Measurements from ENCODE around the gene ATE1.

The ATE1 gene

DNA sequence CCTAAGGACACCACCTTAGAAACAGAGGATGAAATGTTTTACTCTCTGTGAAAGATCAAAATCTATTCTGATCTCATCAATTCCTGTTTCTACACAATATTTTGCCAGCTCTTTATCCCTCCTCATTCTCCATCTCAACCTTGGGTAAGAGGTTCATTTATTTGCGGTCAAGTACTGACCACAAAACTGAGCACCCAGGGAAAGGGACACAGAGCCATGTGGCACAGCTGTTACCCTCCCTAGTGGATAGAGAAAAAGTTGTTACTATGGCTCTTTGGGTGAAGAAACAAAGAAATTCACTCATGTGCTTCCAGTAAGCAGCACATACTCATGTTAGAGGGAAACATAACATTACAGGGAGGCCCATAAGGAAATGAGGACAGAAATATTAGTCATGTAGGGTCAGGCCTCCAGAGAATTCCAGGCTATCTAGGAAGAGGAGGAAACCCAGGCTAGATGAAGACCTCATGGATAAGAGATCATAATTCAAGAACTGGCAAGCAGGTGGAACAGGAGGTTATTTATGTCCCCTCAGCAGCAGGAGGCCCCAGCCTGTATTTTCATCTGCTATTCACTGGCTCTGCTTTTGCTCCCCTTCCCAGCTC is 114.5 kb downstream of the ATE1 start:
- TF ChIP-seq, protein P1, sequence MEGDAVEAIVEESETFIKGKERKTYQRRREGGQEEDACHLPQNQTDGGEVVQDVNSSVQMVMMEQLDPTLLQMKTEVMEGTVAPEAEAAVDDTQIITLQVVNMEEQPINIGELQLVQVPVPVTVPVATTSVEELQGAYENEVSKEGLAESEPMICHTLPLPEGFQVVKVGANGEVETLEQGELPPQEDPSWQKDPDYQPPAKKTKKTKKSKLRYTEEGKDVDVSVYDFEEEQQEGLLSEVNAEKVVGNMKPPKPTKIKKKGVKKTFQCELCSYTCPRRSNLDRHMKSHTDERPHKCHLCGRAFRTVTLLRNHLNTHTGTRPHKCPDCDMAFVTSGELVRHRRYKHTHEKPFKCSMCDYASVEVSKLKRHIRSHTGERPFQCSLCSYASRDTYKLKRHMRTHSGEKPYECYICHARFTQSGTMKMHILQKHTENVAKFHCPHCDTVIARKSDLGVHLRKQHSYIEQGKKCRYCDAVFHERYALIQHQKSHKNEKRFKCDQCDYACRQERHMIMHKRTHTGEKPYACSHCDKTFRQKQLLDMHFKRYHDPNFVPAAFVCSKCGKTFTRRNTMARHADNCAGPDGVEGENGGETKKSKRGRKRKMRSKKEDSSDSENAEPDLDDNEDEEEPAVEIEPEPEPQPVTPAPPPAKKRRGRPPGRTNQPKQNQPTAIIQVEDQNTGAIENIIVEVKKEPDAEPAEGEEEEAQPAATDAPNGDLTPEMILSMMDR (IDR thresholded peaks at IDR 0.05; ENCODE audit: low read depth, low read length, missing control alignments) = no peak
- no peak for DNase-seq (ENCODE audit: extremely low read depth, low read depth)
- no peak overlapping the region for H3K4me3 ChIP-seq (replicated peaks; ENCODE audit: low read depth, low read length)

DNA sequence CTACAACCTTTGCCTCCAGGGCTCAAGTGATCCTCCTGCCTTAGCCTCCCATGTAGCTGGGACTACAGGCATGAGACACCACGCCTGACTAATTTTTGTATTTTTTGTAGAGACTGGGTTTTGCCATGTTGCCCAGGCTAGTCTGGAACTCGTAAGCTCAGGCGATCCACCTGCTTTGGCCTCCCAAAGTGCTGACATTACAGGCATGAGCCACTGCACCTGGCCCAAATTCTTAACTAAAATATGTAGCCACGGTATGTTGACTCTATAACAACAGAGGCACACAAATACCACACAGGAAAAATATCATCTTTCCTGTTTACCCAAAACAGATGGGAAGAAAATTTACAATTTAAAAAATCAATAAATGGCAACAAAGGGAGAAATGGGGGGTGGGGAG is 115.8 kb downstream of the ATE1 start:
- H3K4me3 ChIP-seq (replicated peaks; ENCODE audit: low read depth, low read length) = no peak overlapping the region
- no peak for DNase-seq (ENCODE audit: extremely low read depth, low read depth)
- TF ChIP-seq, protein P1 (IDR thresholded peaks at IDR 0.05; ENCODE audit: low read depth, low read length, missing control alignments) = no peak

DNA sequence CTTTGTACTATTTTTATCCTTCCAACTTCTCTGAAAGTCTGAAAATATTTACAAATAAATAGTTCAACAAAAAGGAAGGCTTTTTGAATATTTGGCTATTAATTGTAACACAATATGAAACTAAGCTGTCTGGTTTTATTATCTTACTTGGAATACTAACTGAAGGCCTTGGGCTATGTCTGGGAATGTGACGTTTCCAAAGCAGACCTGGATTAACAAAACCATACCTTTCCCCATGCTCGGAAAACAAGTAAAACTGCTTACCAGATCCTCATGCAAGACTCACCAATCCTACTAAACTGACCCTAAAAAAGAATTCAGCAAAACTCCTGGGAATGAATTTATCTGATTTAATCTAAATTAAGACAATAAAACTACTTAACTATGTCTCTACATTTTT is 116.4 kb downstream of the ATE1 start:
- DNase-seq (ENCODE audit: extremely low read depth, low read depth) = no peak
- H3K4me3 ChIP-seq (replicated peaks; ENCODE audit: low read depth, low read length) = no peak overlapping the region
- TF ChIP-seq, protein P1 (IDR thresholded peaks at IDR 0.05; ENCODE audit: low read depth, low read length, missing control alignments) = no peak

DNA sequence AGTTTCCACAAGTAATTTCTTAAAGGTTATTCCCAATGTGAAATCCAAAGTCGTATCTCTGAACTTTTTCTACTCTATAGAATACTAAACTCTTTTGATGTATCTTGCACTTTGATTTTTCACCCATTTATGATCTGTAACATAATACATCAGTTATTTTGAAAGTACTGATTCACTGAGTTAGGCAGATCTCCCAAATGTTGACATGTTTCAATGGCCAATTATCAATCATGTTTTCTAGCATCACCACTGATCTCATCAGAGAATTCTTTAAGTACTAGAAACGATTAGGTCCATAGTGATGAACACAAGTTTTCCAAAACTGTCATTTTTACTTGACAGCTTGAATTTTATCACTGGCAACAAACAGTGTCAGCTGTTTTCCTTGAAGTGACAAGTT is 119.0 kb downstream of the ATE1 start:
- DNase-seq (ENCODE audit: extremely low read depth, low read depth) = no peak
- TF ChIP-seq, protein P1 (IDR thresholded peaks at IDR 0.05; ENCODE audit: low read depth, low read length, missing control alignments) = no peak
- H3K4me3 ChIP-seq (replicated peaks; ENCODE audit: low read depth, low read length) = no peak overlapping the region

DNA sequence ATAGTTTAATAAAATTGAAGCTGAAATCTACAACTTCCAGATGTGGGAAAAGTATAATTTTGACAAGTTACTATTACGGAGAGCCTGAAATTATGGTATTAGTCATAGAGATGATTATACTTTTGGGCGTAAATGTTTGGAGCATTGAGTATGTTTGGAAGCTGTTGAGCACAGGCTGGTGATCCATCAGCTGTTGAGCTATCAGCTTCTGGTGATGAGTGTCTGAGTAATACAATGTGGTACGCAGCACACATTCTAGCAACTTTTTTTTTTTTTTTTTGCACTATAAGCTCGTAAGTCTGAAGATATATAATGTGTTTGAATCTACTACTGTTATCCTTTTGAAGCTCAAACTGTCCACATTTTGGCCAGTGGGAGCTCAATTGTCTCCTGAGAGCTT is 123.4 kb downstream of the ATE1 start:
- no peak for DNase-seq (ENCODE audit: extremely low read depth, low read depth)
- H3K4me3 ChIP-seq (replicated peaks; ENCODE audit: low read depth, low read length) = no peak overlapping the region
- TF ChIP-seq, protein P1 (IDR thresholded peaks at IDR 0.05; ENCODE audit: low read depth, low read length, missing control alignments) = no peak

DNA sequence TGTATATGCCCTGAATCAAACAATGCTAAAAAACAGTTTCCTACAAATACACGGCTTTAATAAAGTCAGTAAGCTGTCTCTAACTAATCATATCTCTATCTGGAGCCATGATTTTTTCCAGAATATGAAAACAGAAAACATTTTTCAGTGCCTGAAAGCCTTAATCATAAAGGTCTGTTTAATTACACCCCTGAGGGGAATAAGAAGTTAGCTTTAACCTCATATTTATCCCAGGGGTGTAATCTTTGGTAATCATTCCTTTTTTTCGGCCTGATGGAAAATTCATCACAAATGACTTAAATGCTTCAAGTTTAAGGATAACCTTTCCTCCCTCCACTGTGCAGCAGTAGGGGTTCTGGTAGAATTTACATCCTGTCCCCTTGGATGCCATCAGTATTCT is 124.2 kb downstream of the ATE1 start:
- no peak overlapping the region for H3K4me3 ChIP-seq (replicated peaks; ENCODE audit: low read depth, low read length)
- TF ChIP-seq, protein P1 (IDR thresholded peaks at IDR 0.05; ENCODE audit: low read depth, low read length, missing control alignments) = no peak
- no peak for DNase-seq (ENCODE audit: extremely low read depth, low read depth)

DNA sequence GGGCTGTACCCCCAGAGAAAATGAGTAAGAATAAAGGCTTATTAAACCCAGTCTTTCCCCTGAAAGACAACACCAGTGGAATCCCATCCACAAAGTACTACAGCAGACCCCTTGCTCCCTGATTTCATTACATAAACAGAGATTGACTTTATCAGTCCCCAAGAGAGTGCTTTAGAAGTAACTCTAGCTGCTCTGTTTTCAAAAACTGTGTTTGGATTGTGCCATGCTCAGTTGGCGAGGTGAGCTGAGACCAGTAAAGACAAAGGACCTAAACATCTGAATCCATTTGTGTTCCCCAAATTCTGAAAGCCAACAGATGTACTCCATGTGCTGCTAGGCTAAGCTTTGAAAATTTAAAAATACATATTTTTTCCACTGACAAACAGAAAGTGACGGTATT is 127.0 kb downstream of the ATE1 start:
- DNase-seq (ENCODE audit: extremely low read depth, low read depth) = no peak
- TF ChIP-seq, protein P1 (IDR thresholded peaks at IDR 0.05; ENCODE audit: low read depth, low read length, missing control alignments) = no peak
- H3K4me3 ChIP-seq (replicated peaks; ENCODE audit: low read depth, low read length) = no peak overlapping the region

All from HFF-Myc (cell line).